DMS 273 (cell line): ENCODE measurements around the gene HMMR.

Source experiments
- DNase-seq: peaks from one replicate; lab custom pipeline; 2025; ENCODE audit not compliant: unreplicated experiment; lab: John Stamatoyannopoulos, UW

The HMMR gene

GRCh38 chr5:163458778-163459385 lies 1.6 kb upstream of the HMMR start:
- peak; percentile 49 for DNase-seq

GRCh38 chr5:163459462-163459818 lies 992 bp upstream of the HMMR start:
- no peak for DNase-seq

GRCh38 chr5:163459819-163460561 lies 442 bp upstream of the HMMR start, which contains the start of gene NUDCD2:
Gene NUDCD2, minus strand, starts transcription at chr5:163460102. Its CDS starts 52 bp downstream, at chr5:163460050.
- peak; percentile 99 for DNase-seq

GRCh38 chr5:163463063-163463435 lies 2.6 kb downstream of the HMMR start:
- no peak for DNase-seq

GRCh38 chr5:163467682-163468081 lies 7.2 kb downstream of the HMMR start:
- no peak for DNase-seq

GRCh38 chr5:163473635-163474243 lies 13.3 kb downstream of the HMMR start:
- DNase-seq, result peak; percentile 31

- DNase-seq, result no peak
Measured at GRCh38 chr5:163475411-163475810, 15.0 kb downstream of the HMMR start.

GRCh38 chr5:163478126-163478981 lies 17.9 kb downstream of the HMMR start:
- no peak for DNase-seq

- no peak for DNase-seq
Measured at GRCh38 chr5:163478982-163479271, 18.5 kb downstream of the HMMR start.

- DNase-seq, result peak; percentile 36
Measured at GRCh38 chr5:163489055-163489744, 28.8 kb downstream of the HMMR start.

- DNase-seq, result no peak
Measured at GRCh38 chr5:163489745-163490075, 29.3 kb downstream of the HMMR start.

- no peak for DNase-seq
Measured at GRCh38 chr5:163496286-163496685, 35.9 kb downstream of the HMMR start.

- no peak for DNase-seq
Measured at GRCh38 chr5:163497315-163497714, 36.9 kb downstream of the HMMR start.

GRCh38 chr5:163498886-163499285 lies 38.5 kb downstream of the HMMR start:
- no peak for DNase-seq

GRCh38 chr5:163502521-163502920 lies 42.1 kb downstream of the HMMR start:
- no peak for DNase-seq

GRCh38 chr5:163503106-163504078 lies 43.0 kb downstream of the HMMR start:
- DNase-seq, result peak; percentile 86

- peak; percentile 74 for DNase-seq
Measured at GRCh38 chr5:163504079-163504931, 43.9 kb downstream of the HMMR start.

GRCh38 chr5:163505049-163505367 lies 44.6 kb downstream of the HMMR start:
- DNase-seq, result no peak

- DNase-seq, result peak; percentile 98
Measured at GRCh38 chr5:163505368-163506094, 45.1 kb downstream of the HMMR start, which contains the start of gene MAT2B. Gene MAT2B, plus strand, starts transcription at chr5:163505619. Its CDS starts 68 bp downstream, at chr5:163505687.
